Type B pancreatic cell (in vitro differentiated cells): Measurements from ENCODE around the gene THRAP3. TPM values are rescaled to one million over a fixed set of nuclear protein-coding genes. Genes with fewer than 3 reads are reported as not detected.

ENCODE experiments used
- DNase-seq: peaks from one replicate; pipeline ENCODE4 v3.0.0; 2021; ENCODE audit warnings: mixed read lengths; ENCODE audit not compliant: unreplicated experiment; ENCODE audit errors: extremely low spot score
- H3K27ac Mint-ChIP-seq: 2 replicates; pipeline ENCODE4 v1.8.0; 2021; ENCODE audit warnings: mild to moderate bottlenecking, mixed read lengths
- H3K27me3 Mint-ChIP-seq: 2 replicates; pipeline ENCODE4 v1.8.0; 2021; ENCODE audit warnings: mixed read lengths
- H3K36me3 Mint-ChIP-seq: 2 replicates; pipeline ENCODE4 v1.8.0; 2021; ENCODE audit warnings: mixed read lengths
- H3K4me1 Mint-ChIP-seq: one replicate; pipeline ENCODE4 v1.8.0; 2021; ENCODE audit warnings: mixed read lengths; ENCODE audit not compliant: unreplicated experiment
- H3K4me3 Mint-ChIP-seq: 2 replicates; pipeline ENCODE4 v1.8.0; 2021; ENCODE audit warnings: mild to moderate bottlenecking, mixed read lengths
- H3K9me3 Mint-ChIP-seq: 2 replicates; pipeline ENCODE4 v1.8.0; 2021; ENCODE audit warnings: mixed read lengths
- long read RNA-seq: library from polyadenylated mRNA; unstranded; transcript quantifications from one replicate; pipeline ENCODE4 v2.0.0, GENCODE V29; 2020
- total RNA-seq: library from RNA; stranded (reverse); gene quantifications from 2 replicates; pipeline ENCODE4 v1.2.1, GENCODE V29; 2021; ENCODE audit warnings: low replicate concordance
- TF ChIP-seq, protein P1 (sequence below): fragments of 200-600 bp; sonication (generic); conservative IDR thresholded peaks from 2 replicates; pipeline ENCODE4 v1.5.0; 2021; ENCODE audit warnings: antibody characterized with exemption, mild to moderate bottlenecking

The THRAP3 gene, protein sequence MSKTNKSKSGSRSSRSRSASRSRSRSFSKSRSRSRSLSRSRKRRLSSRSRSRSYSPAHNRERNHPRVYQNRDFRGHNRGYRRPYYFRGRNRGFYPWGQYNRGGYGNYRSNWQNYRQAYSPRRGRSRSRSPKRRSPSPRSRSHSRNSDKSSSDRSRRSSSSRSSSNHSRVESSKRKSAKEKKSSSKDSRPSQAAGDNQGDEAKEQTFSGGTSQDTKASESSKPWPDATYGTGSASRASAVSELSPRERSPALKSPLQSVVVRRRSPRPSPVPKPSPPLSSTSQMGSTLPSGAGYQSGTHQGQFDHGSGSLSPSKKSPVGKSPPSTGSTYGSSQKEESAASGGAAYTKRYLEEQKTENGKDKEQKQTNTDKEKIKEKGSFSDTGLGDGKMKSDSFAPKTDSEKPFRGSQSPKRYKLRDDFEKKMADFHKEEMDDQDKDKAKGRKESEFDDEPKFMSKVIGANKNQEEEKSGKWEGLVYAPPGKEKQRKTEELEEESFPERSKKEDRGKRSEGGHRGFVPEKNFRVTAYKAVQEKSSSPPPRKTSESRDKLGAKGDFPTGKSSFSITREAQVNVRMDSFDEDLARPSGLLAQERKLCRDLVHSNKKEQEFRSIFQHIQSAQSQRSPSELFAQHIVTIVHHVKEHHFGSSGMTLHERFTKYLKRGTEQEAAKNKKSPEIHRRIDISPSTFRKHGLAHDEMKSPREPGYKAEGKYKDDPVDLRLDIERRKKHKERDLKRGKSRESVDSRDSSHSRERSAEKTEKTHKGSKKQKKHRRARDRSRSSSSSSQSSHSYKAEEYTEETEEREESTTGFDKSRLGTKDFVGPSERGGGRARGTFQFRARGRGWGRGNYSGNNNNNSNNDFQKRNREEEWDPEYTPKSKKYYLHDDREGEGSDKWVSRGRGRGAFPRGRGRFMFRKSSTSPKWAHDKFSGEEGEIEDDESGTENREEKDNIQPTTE
- 122 and 135 TPM in 2 replicates for total RNA-seq
- long read RNA-seq, partial matches to known transcripts = 411 of 472 reads
- long read RNA-seq, other reads (novel, unspliced or antisense) = 61 of 472 reads

DNA sequence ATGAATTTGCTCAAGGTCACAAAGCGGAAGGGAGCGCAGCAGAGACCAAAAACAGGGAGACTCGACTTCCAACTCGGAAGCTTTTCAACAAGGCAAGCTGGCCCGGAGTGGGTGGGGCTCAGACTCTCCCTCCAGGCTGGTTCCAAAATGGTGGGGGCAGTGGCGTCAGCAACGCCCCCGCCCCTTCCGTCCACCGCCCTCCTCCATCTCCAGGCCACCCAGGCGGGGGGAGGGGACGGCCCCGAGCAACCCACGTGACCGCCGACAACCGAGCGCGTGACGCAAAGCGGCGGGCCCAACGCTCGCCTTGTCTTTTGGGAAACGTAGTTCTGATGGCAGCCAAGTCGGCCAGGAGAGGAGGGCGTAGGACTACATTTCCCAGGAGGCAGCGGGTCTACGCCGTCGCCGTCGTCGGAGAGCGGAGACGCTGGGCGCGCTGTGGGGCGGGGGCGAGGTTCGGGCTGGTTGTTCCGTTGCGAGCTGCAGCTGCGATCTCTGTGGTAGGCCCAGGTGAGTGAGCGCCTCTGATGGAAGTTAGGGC is at the start of gene THRAP3:
Gene THRAP3 (plus strand): TSS at position 448 of the 541 bp plus-strand sequence. CDS start 58,121 bp downstream, outside the sequence.
- Mint-ChIP-seq H3K4me1 (peaks cover 19% of the 10 kb centered on the region), H3K27me3 (no peaks in the 10 kb centered on the region), H3K4me3 (peak within 1 kb of the TSS; percentile 98), H3K36me3 (peaks cover 18% of the 10 kb centered on the region), H3K27ac (peak within 1 kb of the TSS; percentile 98), H3K9me3 (no peaks in the 10 kb centered on the region)
- TF ChIP-seq, protein P1, sequence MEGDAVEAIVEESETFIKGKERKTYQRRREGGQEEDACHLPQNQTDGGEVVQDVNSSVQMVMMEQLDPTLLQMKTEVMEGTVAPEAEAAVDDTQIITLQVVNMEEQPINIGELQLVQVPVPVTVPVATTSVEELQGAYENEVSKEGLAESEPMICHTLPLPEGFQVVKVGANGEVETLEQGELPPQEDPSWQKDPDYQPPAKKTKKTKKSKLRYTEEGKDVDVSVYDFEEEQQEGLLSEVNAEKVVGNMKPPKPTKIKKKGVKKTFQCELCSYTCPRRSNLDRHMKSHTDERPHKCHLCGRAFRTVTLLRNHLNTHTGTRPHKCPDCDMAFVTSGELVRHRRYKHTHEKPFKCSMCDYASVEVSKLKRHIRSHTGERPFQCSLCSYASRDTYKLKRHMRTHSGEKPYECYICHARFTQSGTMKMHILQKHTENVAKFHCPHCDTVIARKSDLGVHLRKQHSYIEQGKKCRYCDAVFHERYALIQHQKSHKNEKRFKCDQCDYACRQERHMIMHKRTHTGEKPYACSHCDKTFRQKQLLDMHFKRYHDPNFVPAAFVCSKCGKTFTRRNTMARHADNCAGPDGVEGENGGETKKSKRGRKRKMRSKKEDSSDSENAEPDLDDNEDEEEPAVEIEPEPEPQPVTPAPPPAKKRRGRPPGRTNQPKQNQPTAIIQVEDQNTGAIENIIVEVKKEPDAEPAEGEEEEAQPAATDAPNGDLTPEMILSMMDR = no peak
- peak; percentile 100 for DNase-seq

DNA sequence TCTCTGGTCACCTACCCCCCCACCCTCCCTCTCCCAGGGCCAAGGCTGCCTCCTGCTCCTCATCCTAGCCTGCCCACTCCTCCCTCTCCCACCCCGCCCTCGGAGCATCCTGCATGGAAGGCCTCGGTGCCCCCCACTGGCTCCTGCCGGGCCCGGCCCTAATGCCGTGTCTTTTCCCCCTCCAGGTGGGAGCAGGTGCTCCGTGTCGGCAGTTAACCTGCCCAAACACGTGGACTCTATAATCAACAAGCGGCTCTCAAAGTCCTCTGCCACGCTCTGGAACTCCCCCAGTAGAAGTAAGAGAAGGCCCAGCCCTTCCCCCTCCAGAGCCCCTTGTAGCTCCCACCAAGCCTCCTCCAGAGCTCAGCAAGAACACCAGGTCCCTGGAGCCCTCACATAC is 49.5 kb upstream of the THRAP3 start:
- H3K4me1 Mint-ChIP-seq = no peaks in the 10 kb centered on the region
- TF ChIP-seq, protein P1 = no peak
- no peaks in the 10 kb centered on the region for H3K27me3 Mint-ChIP-seq
- H3K27ac Mint-ChIP-seq = no peak overlapping the region
- no peak overlapping the region for H3K4me3 Mint-ChIP-seq
- no peak for DNase-seq
- peaks cover 12% of the 10 kb centered on the region for H3K36me3 Mint-ChIP-seq
- no peaks in the 10 kb centered on the region for H3K9me3 Mint-ChIP-seq

DNA sequence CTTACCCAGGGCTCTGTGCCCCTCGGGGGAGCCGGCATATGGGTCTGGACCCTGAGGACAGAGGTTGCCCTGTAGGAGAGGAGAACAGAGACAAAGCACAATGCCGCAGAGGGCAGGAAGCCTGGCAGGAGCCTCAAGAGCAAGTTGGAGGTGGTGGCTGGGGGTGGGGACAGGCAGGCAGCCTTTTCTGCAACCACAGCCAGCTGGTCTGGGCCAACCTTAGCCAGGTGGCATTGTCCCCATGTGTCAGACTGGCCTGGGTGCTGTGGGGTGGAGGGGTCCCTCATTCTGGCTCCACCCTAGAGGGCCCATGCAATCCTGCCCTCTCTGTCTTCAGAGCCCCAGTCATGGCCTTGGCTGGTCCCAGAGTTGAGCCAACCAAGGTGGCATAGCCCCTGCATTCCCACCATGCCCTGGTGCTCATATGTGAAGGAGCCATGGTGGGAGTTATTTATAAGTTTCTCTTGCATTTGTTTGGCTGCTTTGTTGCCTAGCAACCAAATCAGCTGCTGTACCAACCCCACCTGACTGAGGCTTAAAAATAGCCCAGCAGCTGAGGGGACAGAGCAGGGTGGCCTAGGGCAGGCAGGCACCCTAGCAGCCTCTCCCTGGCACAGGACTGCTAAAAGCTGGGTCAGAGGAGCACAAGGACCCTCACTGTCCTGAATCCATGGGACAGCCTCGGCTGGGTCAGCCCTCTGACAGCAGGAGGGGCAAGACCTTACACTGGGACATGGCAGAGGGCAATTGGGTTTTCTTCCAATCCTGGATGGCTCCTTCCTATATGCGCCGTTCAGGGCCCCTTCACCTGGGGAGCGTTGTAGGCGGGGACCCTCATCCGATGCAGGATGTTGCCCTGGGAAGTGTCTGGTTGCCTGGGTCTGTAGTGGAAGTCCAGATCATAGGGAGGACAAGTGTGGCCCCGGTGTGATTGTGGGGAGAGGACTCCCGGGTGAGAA is 48.8 kb upstream of the THRAP3 start:
- Mint-ChIP-seq H3K4me3 (no peak overlapping the region), H3K36me3 (peaks cover 12% of the 10 kb centered on the region), H3K27me3 (no peaks in the 10 kb centered on the region), H3K4me1 (no peaks in the 10 kb centered on the region), H3K9me3 (no peaks in the 10 kb centered on the region), H3K27ac (no peak overlapping the region)
- DNase-seq = no peak
- TF ChIP-seq, protein P1 = no peak

DNA sequence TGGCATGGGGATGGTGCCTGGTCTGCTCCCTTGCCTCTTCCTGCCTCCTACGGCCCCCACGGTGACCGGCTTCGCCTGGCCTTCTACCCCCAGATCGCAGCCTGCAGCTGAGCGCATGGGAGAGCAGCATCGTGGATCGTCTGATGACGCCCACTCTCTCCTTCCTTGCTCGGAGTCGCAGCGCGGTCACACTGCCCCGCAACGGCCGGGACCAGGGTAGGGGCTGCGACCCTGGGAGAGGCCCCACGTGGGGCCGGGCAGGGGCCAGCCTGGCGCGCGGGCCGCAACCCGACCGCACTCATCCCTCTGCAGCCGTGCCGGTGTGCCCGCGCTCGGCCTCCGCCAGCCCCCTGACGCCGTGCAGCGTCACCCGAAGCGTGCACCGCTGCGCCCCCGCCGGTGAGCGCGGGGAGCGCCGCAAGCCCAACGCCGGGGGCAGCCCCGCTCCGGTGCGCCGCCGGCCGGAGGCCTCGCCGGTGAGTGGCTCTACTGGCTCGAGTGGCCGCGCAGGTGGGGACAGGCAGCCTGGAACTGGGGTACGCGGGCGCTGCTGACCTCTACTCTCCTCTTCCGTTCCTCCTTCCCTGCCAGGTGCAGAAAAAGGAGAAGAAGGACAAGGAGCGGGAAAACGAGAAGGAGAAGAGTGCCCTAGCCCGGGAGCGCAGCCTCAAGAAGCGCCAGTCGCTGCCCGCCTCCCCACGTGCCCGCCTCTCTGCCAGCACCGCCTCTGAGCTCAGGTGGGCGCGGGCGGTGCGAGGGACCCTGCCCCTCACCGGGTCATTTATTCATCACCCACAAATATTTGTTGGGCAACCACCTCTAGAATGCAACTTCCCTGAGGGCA is 47.9 kb upstream of the THRAP3 start:
- TF ChIP-seq, protein P1 = no peak
- Mint-ChIP-seq H3K4me3 (no peak overlapping the region), H3K36me3 (peaks cover 17% of the 10 kb centered on the region), H3K9me3 (no peaks in the 10 kb centered on the region), H3K27me3 (no peaks in the 10 kb centered on the region), H3K4me1 (no peaks in the 10 kb centered on the region), H3K27ac (no peak overlapping the region)
- DNase-seq = no peak
